ENCODE data around the gene LRRC31.
A peak's percentile ranks its signal among the peaks of the same experiment; 100 is the strongest.

LRRC31 gene

DNA sequence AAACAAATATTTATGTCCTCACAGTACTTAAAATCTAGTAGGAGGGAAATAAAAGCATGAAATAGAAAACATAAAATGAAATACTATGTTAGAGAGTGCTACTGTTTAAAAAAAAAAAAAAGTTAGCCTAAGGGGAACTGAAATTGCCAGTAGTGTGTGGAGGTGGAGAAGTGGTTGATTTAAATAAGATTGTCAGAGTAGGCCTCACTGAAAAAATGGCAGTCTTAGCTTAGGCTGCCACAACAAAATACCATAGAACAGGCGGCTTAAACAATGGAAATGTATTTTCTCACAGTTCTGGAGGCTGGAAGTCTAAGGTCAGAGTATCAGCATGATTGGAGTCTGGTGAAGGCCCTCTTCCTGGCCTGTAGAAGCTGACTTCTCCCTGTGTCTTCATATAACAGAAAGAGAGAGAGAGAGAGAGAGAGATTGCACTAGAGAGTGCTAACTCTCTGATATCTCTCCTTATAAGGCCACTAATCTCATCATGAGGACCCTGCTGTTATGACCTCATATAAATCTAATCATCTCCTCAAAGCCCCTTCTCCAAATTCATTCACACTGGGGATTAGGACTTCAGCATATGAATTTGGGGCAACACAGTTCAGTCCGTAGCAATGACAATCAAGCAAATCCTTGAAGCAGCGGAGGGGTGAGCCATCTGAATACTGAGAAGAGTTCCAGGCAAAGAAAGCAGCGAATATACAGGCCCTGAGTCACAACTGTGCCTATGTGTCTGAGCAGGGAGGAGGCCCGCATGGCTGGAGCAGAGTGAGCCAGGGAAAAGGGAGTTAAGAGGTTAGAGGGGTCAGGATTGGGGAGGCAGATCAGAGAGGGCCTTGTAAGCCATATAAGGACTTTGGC, 33.4 kb downstream of the LRRC31 start:
- H3K4me3 ChIP-seq (ENCODE audit: low read length), result no peak overlapping the region
- TF ChIP-seq, protein P1, sequence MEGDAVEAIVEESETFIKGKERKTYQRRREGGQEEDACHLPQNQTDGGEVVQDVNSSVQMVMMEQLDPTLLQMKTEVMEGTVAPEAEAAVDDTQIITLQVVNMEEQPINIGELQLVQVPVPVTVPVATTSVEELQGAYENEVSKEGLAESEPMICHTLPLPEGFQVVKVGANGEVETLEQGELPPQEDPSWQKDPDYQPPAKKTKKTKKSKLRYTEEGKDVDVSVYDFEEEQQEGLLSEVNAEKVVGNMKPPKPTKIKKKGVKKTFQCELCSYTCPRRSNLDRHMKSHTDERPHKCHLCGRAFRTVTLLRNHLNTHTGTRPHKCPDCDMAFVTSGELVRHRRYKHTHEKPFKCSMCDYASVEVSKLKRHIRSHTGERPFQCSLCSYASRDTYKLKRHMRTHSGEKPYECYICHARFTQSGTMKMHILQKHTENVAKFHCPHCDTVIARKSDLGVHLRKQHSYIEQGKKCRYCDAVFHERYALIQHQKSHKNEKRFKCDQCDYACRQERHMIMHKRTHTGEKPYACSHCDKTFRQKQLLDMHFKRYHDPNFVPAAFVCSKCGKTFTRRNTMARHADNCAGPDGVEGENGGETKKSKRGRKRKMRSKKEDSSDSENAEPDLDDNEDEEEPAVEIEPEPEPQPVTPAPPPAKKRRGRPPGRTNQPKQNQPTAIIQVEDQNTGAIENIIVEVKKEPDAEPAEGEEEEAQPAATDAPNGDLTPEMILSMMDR (conservative IDR thresholded peaks at IDR 0.05; ENCODE audit: low read depth, low read length), result no peak

DNA sequence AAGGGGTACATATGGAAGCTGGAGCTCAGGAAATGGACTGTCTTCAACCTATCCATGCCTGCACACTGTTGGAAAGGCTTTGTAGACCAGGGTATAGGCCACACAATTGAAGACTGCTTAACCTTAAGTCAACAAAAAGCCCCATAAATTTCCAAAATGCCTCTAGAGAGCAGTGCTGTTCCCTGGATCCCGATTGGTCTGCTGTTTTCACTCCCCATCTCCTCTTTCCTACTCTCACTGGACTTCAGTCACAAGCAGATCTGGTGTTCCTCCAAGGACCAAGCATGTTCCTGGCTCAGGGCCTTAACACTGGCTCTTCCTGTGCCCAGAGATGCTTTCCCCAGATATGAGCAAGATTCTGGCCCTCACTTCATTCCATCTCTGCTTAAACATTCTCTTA, 34.2 kb downstream of the LRRC31 start:
- no peak for DNase-seq (ENCODE audit: low read depth)
- no peak overlapping the region for H3K4me3 ChIP-seq (ENCODE audit: low read length)
- TF ChIP-seq, protein P1 (conservative IDR thresholded peaks at IDR 0.05; ENCODE audit: low read depth, low read length), result no peak

More for the DNA sequence above, 33.4 kb downstream of the LRRC31 start:
- no peak for DNase-seq (ENCODE audit: low read depth)

DNA sequence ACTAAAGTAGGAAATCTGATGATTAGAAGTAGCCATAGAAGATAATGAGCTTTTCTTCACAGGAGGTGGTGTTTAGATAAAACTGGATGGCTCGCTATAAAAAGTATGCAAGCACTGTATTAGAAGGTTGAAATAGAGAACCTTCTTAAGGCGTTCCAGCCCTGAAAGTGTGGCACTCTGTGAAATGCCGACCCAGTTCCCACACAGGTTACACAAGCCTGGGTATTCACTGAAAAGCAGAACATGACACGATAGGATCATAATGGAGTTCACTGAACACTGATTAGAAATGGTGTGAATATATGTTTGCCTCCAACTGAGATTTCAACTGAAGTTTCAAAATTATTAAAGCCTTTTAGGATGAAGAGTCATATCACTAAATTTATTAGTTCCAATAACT, 42.0 kb downstream of the LRRC31 start:
- no peak for DNase-seq (ENCODE audit: low read depth)
- H3K4me3 ChIP-seq (ENCODE audit: low read length), result no peak overlapping the region
- TF ChIP-seq, protein P1 (conservative IDR thresholded peaks at IDR 0.05; ENCODE audit: low read depth, low read length), result no peak

DNA sequence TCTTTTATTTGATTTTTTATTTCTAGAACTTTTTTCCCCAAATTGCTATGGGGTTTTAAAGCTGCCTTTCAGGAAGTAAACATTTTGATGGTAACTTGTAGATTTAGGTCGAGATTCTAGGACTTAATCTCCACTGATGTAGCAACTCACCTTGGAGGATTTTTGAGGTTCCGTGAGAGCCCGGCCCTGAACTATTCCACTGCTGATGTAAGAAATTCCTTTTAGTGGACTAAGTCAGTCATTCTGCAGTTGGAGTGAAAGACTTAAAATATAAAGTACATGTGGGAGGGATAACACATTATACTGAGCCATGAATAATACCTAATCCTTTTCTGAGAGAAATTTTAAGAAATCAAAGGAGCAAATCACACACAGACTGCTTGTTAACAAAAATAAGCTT, 44.4 kb downstream of the LRRC31 start:
- H3K4me3 ChIP-seq (ENCODE audit: low read length), result no peak overlapping the region
- TF ChIP-seq, protein P1 (conservative IDR thresholded peaks at IDR 0.05; ENCODE audit: low read depth, low read length), result no peak
- DNase-seq (ENCODE audit: low read depth), result peak; percentile 51

DNA sequence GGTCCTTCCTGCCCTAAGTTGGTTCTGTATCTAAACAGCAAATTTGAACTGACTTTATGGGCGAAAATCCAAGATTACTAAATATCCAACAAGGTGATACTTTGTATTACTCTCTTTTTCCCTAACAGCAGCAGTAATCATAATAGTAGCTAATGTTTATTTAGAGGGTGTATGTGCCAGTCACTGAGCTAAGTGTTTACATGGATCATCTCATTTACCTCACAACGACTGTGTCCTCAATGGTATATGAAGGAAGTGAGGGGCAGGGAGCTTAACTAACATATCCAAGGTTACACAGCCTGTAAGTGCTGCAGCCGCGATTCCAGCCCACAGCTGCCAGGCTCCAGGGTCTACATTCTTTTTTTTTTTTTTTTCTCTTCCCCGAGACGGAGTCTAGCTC, 46.8 kb downstream of the LRRC31 start:
- H3K4me3 ChIP-seq (ENCODE audit: low read length), result no peak overlapping the region
- DNase-seq (ENCODE audit: low read depth), result no peak
- TF ChIP-seq, protein P1 (conservative IDR thresholded peaks at IDR 0.05; ENCODE audit: low read depth, low read length), result no peak

DNA sequence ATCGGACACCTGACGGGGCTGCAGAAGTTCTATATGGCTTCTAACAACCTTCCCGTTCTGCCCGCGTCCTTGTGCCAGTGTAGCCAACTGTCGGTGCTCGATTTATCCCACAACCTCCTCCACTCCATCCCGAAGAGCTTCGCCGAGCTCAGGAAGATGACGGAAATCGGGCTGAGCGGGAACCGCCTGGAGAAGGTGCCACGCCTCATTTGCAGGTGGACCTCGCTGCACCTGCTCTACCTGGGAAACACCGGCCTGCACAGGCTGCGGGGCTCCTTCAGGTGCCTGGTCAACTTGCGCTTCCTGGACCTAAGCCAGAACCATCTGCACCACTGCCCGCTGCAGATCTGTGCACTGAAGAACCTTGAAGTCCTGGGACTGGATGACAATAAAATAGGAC, 47.2 kb downstream of the LRRC31 start:
- no peak overlapping the region for H3K4me3 ChIP-seq (ENCODE audit: low read length)
- no peak for DNase-seq (ENCODE audit: low read depth)
- TF ChIP-seq, protein P1 (conservative IDR thresholded peaks at IDR 0.05; ENCODE audit: low read depth, low read length), result no peak

DNA sequence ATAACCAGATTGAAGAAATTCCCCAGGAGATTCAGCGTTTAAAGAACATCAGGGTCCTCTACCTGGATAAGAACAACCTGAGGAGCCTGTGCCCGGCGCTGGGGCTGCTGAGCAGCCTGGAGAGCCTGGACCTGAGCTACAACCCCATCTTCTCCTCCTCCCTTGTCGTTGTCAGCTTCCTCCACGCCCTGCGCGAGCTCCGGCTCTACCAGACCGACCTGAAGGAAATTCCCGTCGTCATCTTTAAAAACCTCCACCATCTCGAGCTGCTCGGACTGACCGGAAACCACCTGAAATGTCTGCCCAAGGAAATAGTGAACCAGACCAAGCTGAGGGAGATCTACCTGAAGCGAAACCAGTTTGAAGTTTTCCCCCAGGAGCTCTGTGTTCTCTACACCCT, 47.6 kb downstream of the LRRC31 start:
- TF ChIP-seq, protein P1 (conservative IDR thresholded peaks at IDR 0.05; ENCODE audit: low read depth, low read length), result no peak

More for the DNA sequence above, 47.6 kb downstream of the LRRC31 start:
- no peak overlapping the region for H3K4me3 ChIP-seq (ENCODE audit: low read length)
- DNase-seq (ENCODE audit: low read depth), result no peak
